Stomach (tissue), 4 donors: ENCODE data around the gene NEXMIF.

Experiments
- POLR2A ChIP-seq, 4 donors: fragments of 450-650 bp; IDR thresholded peaks; one replicate each; pipeline ENCODE4 v1.6.1; 2016; ENCODE audit warnings: antibody characterized with exemption in 4 of 4, control low read depth in 2 of 4, mild to moderate bottlenecking in 1 of 4, moderate library complexity in 1 of 4
- TF ChIP-seq, protein P1 (sequence below), 7 experiments: fragments of 450-650 bp in 4 of 7; fragments of 200-600 bp in 3 of 7; sonication (generic) in 3 of 7; IDR thresholded peaks; one replicate each; pipeline ENCODE4 v1.5.1; 2016 to 2019; ENCODE audit warnings: antibody characterized with exemption in 7 of 7, control low read depth in 2 of 7, mild to moderate bottlenecking in 1 of 7

DNA sequence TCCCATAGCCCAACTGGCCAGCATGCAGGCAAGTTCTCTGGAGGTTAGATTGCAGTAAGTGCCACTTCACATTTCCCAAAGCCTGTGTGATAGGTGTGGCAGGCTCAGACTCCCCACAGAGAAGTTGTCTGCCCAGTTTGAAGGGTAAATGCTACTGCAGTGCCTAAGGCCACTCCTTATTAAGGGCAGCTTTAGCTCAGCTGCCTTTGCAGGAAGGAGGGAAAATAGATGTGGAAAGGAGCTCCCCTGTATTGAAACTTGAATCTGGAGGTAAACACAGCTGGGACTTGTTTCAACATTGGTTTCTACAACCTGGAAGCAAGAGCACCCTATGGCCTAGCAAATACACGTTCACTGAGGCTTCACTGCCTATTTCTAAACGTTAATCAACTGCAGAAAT, 22.4 kb downstream of the NEXMIF start:
- TF ChIP-seq POLR2A (IDR thresholded peaks at IDR 0.05): no peak
- TF ChIP-seq, protein P1, sequence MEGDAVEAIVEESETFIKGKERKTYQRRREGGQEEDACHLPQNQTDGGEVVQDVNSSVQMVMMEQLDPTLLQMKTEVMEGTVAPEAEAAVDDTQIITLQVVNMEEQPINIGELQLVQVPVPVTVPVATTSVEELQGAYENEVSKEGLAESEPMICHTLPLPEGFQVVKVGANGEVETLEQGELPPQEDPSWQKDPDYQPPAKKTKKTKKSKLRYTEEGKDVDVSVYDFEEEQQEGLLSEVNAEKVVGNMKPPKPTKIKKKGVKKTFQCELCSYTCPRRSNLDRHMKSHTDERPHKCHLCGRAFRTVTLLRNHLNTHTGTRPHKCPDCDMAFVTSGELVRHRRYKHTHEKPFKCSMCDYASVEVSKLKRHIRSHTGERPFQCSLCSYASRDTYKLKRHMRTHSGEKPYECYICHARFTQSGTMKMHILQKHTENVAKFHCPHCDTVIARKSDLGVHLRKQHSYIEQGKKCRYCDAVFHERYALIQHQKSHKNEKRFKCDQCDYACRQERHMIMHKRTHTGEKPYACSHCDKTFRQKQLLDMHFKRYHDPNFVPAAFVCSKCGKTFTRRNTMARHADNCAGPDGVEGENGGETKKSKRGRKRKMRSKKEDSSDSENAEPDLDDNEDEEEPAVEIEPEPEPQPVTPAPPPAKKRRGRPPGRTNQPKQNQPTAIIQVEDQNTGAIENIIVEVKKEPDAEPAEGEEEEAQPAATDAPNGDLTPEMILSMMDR (IDR thresholded peaks at IDR 0.05): no peak
